Esophagus muscularis mucosa (tissue), 4 donors: Measurements from ENCODE around the gene C1GALT1C1L. TPM values are rescaled to one million over a fixed set of nuclear protein-coding genes. Genes with fewer than 3 reads are reported as not detected.

Source experiments
- DNase-seq: peaks from one replicate; pipeline ENCODE4 v3.0.0-alpha.2; 2017; ENCODE audit errors: extremely low spot score
- H3K27ac ChIP-seq, 4 donors: fragments of 200-600 bp; sonication (generic); replicated peaks in 1 of 4; 1 replicate in 3 of 4; 2 replicates in 1 of 4; pipeline ENCODE4 v1.5.1; 2016 to 2019; ENCODE audit warnings: mild to moderate bottlenecking in 1 of 4
- H3K27me3 ChIP-seq, 4 donors: fragments of 200-600 bp; sonication (generic); one replicate each; pipeline versions ENCODE4 v1.5.1 to v1.6.0; 2016 to 2019
- H3K36me3 ChIP-seq, 4 donors: fragments of 200-600 bp; sonication (generic); one replicate each; pipeline ENCODE4 v1.5.1; 2016 to 2019
- H3K4me1 ChIP-seq, 4 donors: fragments of 200-600 bp; sonication (generic); one replicate each; pipeline ENCODE4 v1.5.1; 2016 to 2019
- H3K4me3 ChIP-seq, 4 donors: fragments of 200-600 bp; sonication (generic); 1 replicate in 2 of 4; 2 replicates in 2 of 4; pipeline ENCODE4 v1.5.1; 2016 to 2019; ENCODE audit warnings: mild to moderate bottlenecking in 4 of 4, moderate library complexity in 1 of 4
- H3K9me3 ChIP-seq, 4 donors: fragments of 200-600 bp; sonication (generic); 1 replicate in 3 of 4; 2 replicates in 1 of 4; pipeline ENCODE4 v1.5.1; 2016 to 2019
- CTCF ChIP-seq, 3 experiments: fragments of 200-600 bp in 2 of 3; fragments of 450-650 bp in 1 of 3; sonication (generic) in 2 of 3; IDR thresholded peaks; one replicate each; pipeline ENCODE4 v1.5.1; 2017 to 2019; ENCODE audit warnings: antibody characterized with exemption in 3 of 3, mild to moderate bottlenecking in 2 of 3, moderate library complexity in 1 of 3
- EP300 ChIP-seq: sonication (generic); formaldehyde crosslinking; IDR thresholded peaks from one replicate; pipeline ENCODE4 v1.6.1; 2017; ENCODE audit warnings: antibody characterized with exemption
- POLR2A ChIP-seq: fragments of 450-650 bp; IDR thresholded peaks from one replicate; pipeline ENCODE4 v1.6.1; 2017; ENCODE audit warnings: antibody characterized with exemption, moderate library complexity, mild to moderate bottlenecking, low read depth
- POLR2AphosphoS5 ChIP-seq, 2 donors: sonication (generic); formaldehyde crosslinking; IDR thresholded peaks; one replicate each; pipeline ENCODE4 v1.6.1; 2017; ENCODE audit warnings: antibody characterized with exemption in 2 of 2
- WGBS: methylation state at CpG from one replicate; pipeline ENCODE4 v1.1.5; 2018; 5-methylcytosine and 5-hydroxymethylcytosine counted together
- intact Hi-C: fragments of 100-400 bp; cut with DNase I; formaldehyde crosslinking; loops from one replicate; pipeline ENCODE4 v1.15.1; 2023
- total RNA-seq, 4 donors: library from RNA; depleted of rRNA; stranded (reverse); fragments of >200 nt; gene quantifications; one replicate each; pipeline versions ENCODE4 v1.1.0 to v1.2.1, GENCODE V29; 2016

C1GALT1C1L gene
- total RNA-seq, 4 donors from 2014 or later, result 0.52 to 0.83 (median 0.73) TPM

- no peak overlapping the region for H3K27ac ChIP-seq
- no peaks in the 10 kb centered on the region for H3K27me3 ChIP-seq
- intact Hi-C loops, result no loop called here
- peaks cover 0 to 1% (median 0%) of the 10 kb centered on the region in 4 donors for H3K36me3 ChIP-seq
- TF ChIP-seq POLR2AphosphoS5 (IDR thresholded peaks at IDR 0.05), result no peak
- TF ChIP-seq CTCF (IDR thresholded peaks at IDR 0.05), result no peak
- DNase-seq, result no peak
- no peaks in the 10 kb centered on the region for H3K4me1 ChIP-seq
- H3K9me3 ChIP-seq, result no peaks in the 10 kb centered on the region
- H3K4me3 ChIP-seq, result no peak overlapping the region
These were observed 41.1 kb upstream of the C1GALT1C1L start for GRCh38 chr2:43717322-43717721.

- DNase-seq, result no peak
- H3K27ac ChIP-seq, result no peak overlapping the region
- 92% methylated on average over 4 of the region's 4 CpGs for WGBS
- H3K4me1 ChIP-seq, result no peaks in the 10 kb centered on the region
- H3K9me3 ChIP-seq, result no peaks in the 10 kb centered on the region
- no peak overlapping the region for H3K4me3 ChIP-seq
- no peaks in the 10 kb centered on the region for H3K27me3 ChIP-seq
- no peak for TF ChIP-seq POLR2A
- TF ChIP-seq CTCF (IDR thresholded peaks at IDR 0.05), result no peak
- no peak for TF ChIP-seq EP300
- no peak for TF ChIP-seq POLR2AphosphoS5 (IDR thresholded peaks at IDR 0.05)
- intact Hi-C loops, result no loop called here
- peaks cover 0 to 6% (median 0%) of the 10 kb centered on the region in 4 donors for H3K36me3 ChIP-seq
These were observed 39.3 kb upstream of the C1GALT1C1L start for GRCh38 chr2:43715300-43716098.

DNA sequence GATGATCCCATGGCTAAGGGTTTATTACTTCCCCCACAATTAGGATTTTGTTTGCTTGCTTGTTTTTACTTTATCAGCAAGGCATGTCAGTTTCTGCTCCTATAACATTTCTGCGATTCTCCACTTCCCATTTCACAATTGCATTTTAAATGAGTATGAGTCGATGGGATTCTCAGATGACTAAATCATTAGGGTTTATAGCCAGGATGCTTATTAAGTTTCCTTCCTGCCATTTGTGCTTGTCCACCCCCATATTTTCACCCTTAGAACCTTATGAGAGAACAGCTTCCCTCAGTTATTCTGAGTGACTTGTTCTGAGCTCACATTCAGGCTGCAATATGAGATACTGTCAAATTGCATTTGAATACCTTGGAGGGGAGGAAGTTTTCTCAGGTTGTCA lies 37.9 kb upstream of the C1GALT1C1L start:
- Histone ChIP-seq H3K9me3 (no peaks in the 10 kb centered on the region), H3K36me3 (peaks cover 0 to 16% (median 2%) of the 10 kb centered on the region in 4 donors), H3K4me3 (no peak overlapping the region), H3K27me3 (no peaks in the 10 kb centered on the region), H3K27ac (no peak overlapping the region), H3K4me1 (no peaks in the 10 kb centered on the region)
- no peak for DNase-seq
- intact Hi-C loops, result no loop called here
- 70% methylated on average over 2 of the region's 2 CpGs for WGBS
- no peak for TF ChIP-seq POLR2A
- TF ChIP-seq EP300, result no peak
- no peak for TF ChIP-seq POLR2AphosphoS5 (IDR thresholded peaks at IDR 0.05)
- TF ChIP-seq CTCF (IDR thresholded peaks at IDR 0.05), result no peak

- TF ChIP-seq EP300, result no peak
- intact Hi-C loops, result no loop called here
- Histone ChIP-seq H3K36me3 (peaks cover 0 to 30% (median 2%) of the 10 kb centered on the region in 4 donors), H3K4me1 (no peaks in the 10 kb centered on the region), H3K27ac (no peak overlapping the region), H3K9me3 (no peaks in the 10 kb centered on the region), H3K27me3 (no peaks in the 10 kb centered on the region), H3K4me3 (no peak overlapping the region)
- DNase-seq, result no peak
These were observed 34.6 kb upstream of the C1GALT1C1L start for GRCh38 chr2:43710866-43711265.

DNA sequence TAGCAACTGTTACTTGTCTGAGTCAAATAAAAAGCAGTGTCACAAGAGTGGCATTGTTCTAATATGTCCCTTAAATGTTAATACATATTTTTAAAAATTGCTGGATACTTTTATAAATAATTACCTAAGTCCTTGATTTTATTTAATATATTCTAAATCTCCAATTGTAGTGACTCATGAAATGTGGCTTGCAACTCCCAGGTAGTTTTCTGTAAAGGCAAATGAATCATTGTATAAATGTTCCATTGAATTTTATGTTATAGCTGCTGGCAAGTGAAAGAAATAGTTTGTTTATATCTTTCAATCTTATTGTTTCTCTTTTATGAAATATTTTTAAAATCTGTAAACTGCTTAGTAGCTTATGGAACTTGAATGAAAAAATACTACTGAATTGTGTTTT lies 32.7 kb upstream of the C1GALT1C1L start:
- H3K36me3 ChIP-seq, result peaks cover 0 to 30% (median 2%) of the 10 kb centered on the region in 4 donors
- H3K27ac ChIP-seq, result no peak overlapping the region
- no peaks in the 10 kb centered on the region for H3K9me3 ChIP-seq
- no peak for DNase-seq
- intact Hi-C loops, result no loop called here
- H3K4me3 ChIP-seq, result no peak overlapping the region
- TF ChIP-seq EP300 (no peak), POLR2A (no peak), CTCF (IDR thresholded peaks at IDR 0.05) (no peak), POLR2AphosphoS5 (IDR thresholded peaks at IDR 0.05) (no peak)
- H3K27me3 ChIP-seq, result no peaks in the 10 kb centered on the region
- H3K4me1 ChIP-seq, result no peaks in the 10 kb centered on the region
